Neuron (in vitro differentiated cells): Measurements from ENCODE around the gene TGFB3.

Experiments used
- H2AFZ ChIP-seq: one replicate; pipeline ENCODE4 v1.6.1; 2013; ENCODE audit warnings: low read depth, mild to moderate bottlenecking, inconsistent platforms, low read length, moderate library complexity
- H3K27me3 ChIP-seq: one replicate; pipeline ENCODE4 v1.6.1; 2013; ENCODE audit warnings: low read length; ENCODE audit not compliant: insufficient read depth
- H3K36me3 ChIP-seq: one replicate; pipeline ENCODE4 v1.6.1; 2013; ENCODE audit warnings: low read length; ENCODE audit not compliant: insufficient read depth
- H3K4me1 ChIP-seq: one replicate; pipeline ENCODE4 v1.6.1; 2013; ENCODE audit warnings: low read length; ENCODE audit not compliant: insufficient read depth
- H3K4me3 ChIP-seq: 2 replicates; pipeline ENCODE4 v1.5.1; 2013; ENCODE audit warnings: mild to moderate bottlenecking, low read length, moderate library complexity
- H3K9me3 ChIP-seq: one replicate; pipeline ENCODE4 v1.6.1; 2013; ENCODE audit warnings: low read length

Gene TGFB3

GRCh38 chr14:75969126-75969525 lies 12.7 kb downstream of the TGFB3 start:
- no peaks in the 10 kb centered on the region for H3K27me3 ChIP-seq
- H3K9me3 ChIP-seq, result no peaks in the 10 kb centered on the region
- H2AFZ ChIP-seq, result no peak overlapping the region

GRCh38 chr14:75968456-75968855 lies 13.3 kb downstream of the TGFB3 start:
- peaks cover 5% of the 10 kb centered on the region for H3K4me1 ChIP-seq
- H3K36me3 ChIP-seq, result no peaks in the 10 kb centered on the region
- no peak overlapping the region for H3K4me3 ChIP-seq
- H2AFZ ChIP-seq, result no peak overlapping the region
- no peaks in the 10 kb centered on the region for H3K9me3 ChIP-seq
- H3K27me3 ChIP-seq, result no peaks in the 10 kb centered on the region

More at GRCh38 chr14:75969126-75969525, 12.7 kb downstream of the TGFB3 start:
- Histone ChIP-seq H3K4me1 (peaks cover 5% of the 10 kb centered on the region), H3K4me3 (no peak overlapping the region), H3K36me3 (no peaks in the 10 kb centered on the region)

- Histone ChIP-seq H3K4me3 (no peak overlapping the region), H3K36me3 (no peaks in the 10 kb centered on the region), H2AFZ (no peak overlapping the region), H3K27me3 (no peaks in the 10 kb centered on the region), H3K4me1 (peaks cover 3% of the 10 kb centered on the region), H3K9me3 (no peaks in the 10 kb centered on the region)
Measured at GRCh38 chr14:75967866-75968265, 13.9 kb downstream of the TGFB3 start.

- Histone ChIP-seq H3K4me3 (no peak overlapping the region), H3K27me3 (no peaks in the 10 kb centered on the region), H3K4me1 (no peaks in the 10 kb centered on the region), H2AFZ (no peak overlapping the region), H3K9me3 (no peaks in the 10 kb centered on the region), H3K36me3 (no peaks in the 10 kb centered on the region)
Measured at GRCh38 chr14:75961662-75962061, 20.1 kb downstream of the TGFB3 start.

- Histone ChIP-seq H2AFZ (no peak overlapping the region), H3K36me3 (no peaks in the 10 kb centered on the region), H3K9me3 (no peaks in the 10 kb centered on the region), H3K4me3 (no peak overlapping the region), H3K27me3 (no peaks in the 10 kb centered on the region), H3K4me1 (no peaks in the 10 kb centered on the region)
Measured at GRCh38 chr14:75960231-75960630, 21.6 kb downstream of the TGFB3 start.

GRCh38 chr14:75959031-75959430 lies 22.8 kb downstream of the TGFB3 start:
- Histone ChIP-seq H3K4me3 (no peak overlapping the region), H3K9me3 (no peaks in the 10 kb centered on the region), H3K27me3 (no peaks in the 10 kb centered on the region), H3K36me3 (peaks cover 2% of the 10 kb centered on the region), H2AFZ (no peak overlapping the region), H3K4me1 (no peaks in the 10 kb centered on the region)

- no peak overlapping the region for H3K4me3 ChIP-seq
- no peaks in the 10 kb centered on the region for H3K27me3 ChIP-seq
- H3K9me3 ChIP-seq, result no peaks in the 10 kb centered on the region
- H3K4me1 ChIP-seq, result no peaks in the 10 kb centered on the region
- H2AFZ ChIP-seq, result no peak overlapping the region
- H3K36me3 ChIP-seq, result peaks cover 2% of the 10 kb centered on the region
Measured at GRCh38 chr14:75952489-75952888, 29.3 kb downstream of the TGFB3 start.

- Histone ChIP-seq H2AFZ (no peak overlapping the region), H3K27me3 (no peaks in the 10 kb centered on the region), H3K36me3 (no peaks in the 10 kb centered on the region), H3K9me3 (no peaks in the 10 kb centered on the region), H3K4me3 (no peak overlapping the region), H3K4me1 (no peaks in the 10 kb centered on the region)
Measured at GRCh38 chr14:75946785-75947184, 35.0 kb downstream of the TGFB3 start.

GRCh38 chr14:75944607-75945241 lies 37.1 kb downstream of the TGFB3 start:
- no peaks in the 10 kb centered on the region for H3K27me3 ChIP-seq
- H2AFZ ChIP-seq, result no peak overlapping the region
- no peaks in the 10 kb centered on the region for H3K9me3 ChIP-seq
- no peaks in the 10 kb centered on the region for H3K36me3 ChIP-seq
- no peaks in the 10 kb centered on the region for H3K4me1 ChIP-seq
- H3K4me3 ChIP-seq, result no peak overlapping the region

GRCh38 chr14:75941030-75941429 lies 40.8 kb downstream of the TGFB3 start:
- Histone ChIP-seq H3K9me3 (no peaks in the 10 kb centered on the region), H3K4me3 (no peak overlapping the region), H3K27me3 (no peaks in the 10 kb centered on the region), H3K4me1 (no peaks in the 10 kb centered on the region), H2AFZ (no peak overlapping the region), H3K36me3 (no peaks in the 10 kb centered on the region)

GRCh38 chr14:75939200-75939599 lies 42.6 kb downstream of the TGFB3 start:
- Histone ChIP-seq H3K27me3 (no peaks in the 10 kb centered on the region), H3K4me1 (no peaks in the 10 kb centered on the region), H3K36me3 (no peaks in the 10 kb centered on the region), H2AFZ (no peak overlapping the region), H3K9me3 (no peaks in the 10 kb centered on the region), H3K4me3 (no peak overlapping the region)

- H3K4me3 ChIP-seq, result no peak overlapping the region
Measured at GRCh38 chr14:75934998-75935628, 46.7 kb downstream of the TGFB3 start.

GRCh38 chr14:75933712-75934296 lies 48.0 kb downstream of the TGFB3 start:
- no peak overlapping the region for H3K4me3 ChIP-seq
- H3K36me3 ChIP-seq, result no peaks in the 10 kb centered on the region
- no peak overlapping the region for H2AFZ ChIP-seq
- H3K9me3 ChIP-seq, result no peaks in the 10 kb centered on the region
- no peaks in the 10 kb centered on the region for H3K27me3 ChIP-seq
- H3K4me1 ChIP-seq, result no peaks in the 10 kb centered on the region

More at GRCh38 chr14:75934998-75935628, 46.7 kb downstream of the TGFB3 start:
- Histone ChIP-seq H3K9me3 (no peaks in the 10 kb centered on the region), H3K36me3 (no peaks in the 10 kb centered on the region), H3K4me1 (no peaks in the 10 kb centered on the region), H2AFZ (no peak overlapping the region), H3K27me3 (no peaks in the 10 kb centered on the region)
